ENCODE data around the gene SLC9A2. TPM values are rescaled to one million over a fixed set of nuclear protein-coding genes. Genes with fewer than 3 reads are reported as not detected.

Gene SLC9A2
- total and polyA plus RNA-seq, 10 of the 15 experiments (the other 5 are each of a cell fraction or from before 2014, with no cell fraction given): 0.13 to 1.2 (median 0.79) TPM

DNA sequence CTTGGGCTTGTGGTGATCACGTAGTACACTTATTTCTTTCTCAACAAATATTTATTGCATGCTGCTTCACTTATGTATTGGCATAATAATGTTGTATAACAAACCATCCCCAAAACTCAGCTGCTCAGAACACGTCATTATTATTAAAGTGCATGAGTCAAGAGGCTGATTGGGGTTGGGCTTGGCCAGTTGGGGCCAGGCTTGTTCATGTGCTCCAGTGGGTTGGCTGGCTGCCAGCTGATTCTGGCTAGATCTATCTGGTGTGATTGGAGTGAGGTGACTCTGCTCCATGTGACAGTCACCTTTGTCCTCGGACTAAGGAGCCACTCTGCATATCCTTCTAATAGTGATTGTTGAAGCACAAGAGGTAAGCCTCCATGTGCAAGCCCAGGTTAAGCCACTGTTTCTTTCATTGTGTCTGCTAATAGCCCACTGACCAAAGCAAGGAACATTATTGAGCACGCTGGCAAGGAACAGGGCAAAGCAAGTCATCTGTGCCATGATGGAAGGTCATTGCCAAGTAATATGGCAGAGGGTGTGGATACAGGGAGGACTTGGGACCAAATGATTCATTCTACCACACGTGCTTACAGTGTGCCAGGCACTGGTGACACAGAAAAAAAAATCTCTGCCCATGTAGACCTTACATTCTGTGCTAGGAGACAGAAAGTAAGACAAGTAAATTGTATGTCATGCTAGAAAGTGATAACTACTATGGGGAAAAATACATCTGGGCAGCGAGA lies 79.2 kb downstream of the SLC9A2 start:
- no peaks in the 10 kb centered on the region for H3K36me3 ChIP-seq (ENCODE audit: control insufficient read depth in 2 of 2, insufficient read depth in 2 of 2, low read length in 1 of 2)
- H3K4me2 ChIP-seq (ENCODE audit: control insufficient read depth, insufficient read depth): no peak overlapping the region
- no peaks in the 10 kb centered on the region for H3K79me2 ChIP-seq (ENCODE audit: control insufficient read depth, insufficient read depth, low read length)
- DNase-seq (ENCODE audit: low read depth, low spot score): no peak
- RAD21 ChIA-PET (ENCODE audit: unreplicated experiment): no interaction called here
- no peaks in the 10 kb centered on the region for H3K9me3 ChIP-seq (replicated peaks; ENCODE audit: control insufficient read depth, insufficient read depth, low read length)
- no peak; the same call in 2 of the 3 replicates for ATAC-seq
- no peak overlapping the region for H3K27ac ChIP-seq (ENCODE audit: control insufficient read depth, insufficient read depth)
- H3K4me3 ChIP-seq: no peak overlapping the region
- POLR2A ChIA-PET: no interaction called here
- intact Hi-C loops (cut with micrococcal nuclease; ENCODE audit: unreplicated experiment): no loop called here
- no peak overlapping the region for H2AFZ ChIP-seq (ENCODE audit: control insufficient read depth, low read depth, low read length)
- BruUV-seq (replicated peaks): no TSS peak
- H3K9ac ChIP-seq (ENCODE audit: control insufficient read depth, insufficient read depth, low read length): no peak overlapping the region
- H3K4me1 ChIP-seq (ENCODE audit: control insufficient read depth, insufficient read depth, low read length): no peaks in the 10 kb centered on the region
- WGBS (ENCODE audit: insufficient coverage, insufficient replicate concordance, low lambda C conversion rate, missing lambda C conversion rate): 11% methylated on average over 6 of the region's 6 CpGs
- TF ChIP-seq USF2 (IDR thresholded peaks at IDR 0.05; ENCODE audit: borderline replicate concordance, low read depth, low read length) (no peak), MTA2 (IDR thresholded peaks at IDR 0.05; ENCODE audit: low read depth) (no peak), EGR1 (IDR thresholded peaks at IDR 0.05; ENCODE audit: borderline replicate concordance in 1 of 2, low read depth in 2 of 2, low read length in 2 of 2) (no peak), TCF12 (IDR thresholded peaks at IDR 0.05; ENCODE audit: low read depth, low read length) (no peak), NKRF (conservative IDR thresholded peaks at IDR 0.05) (no peak), MTA3 (IDR thresholded peaks at IDR 0.05; ENCODE audit: borderline replicate concordance, low read length) (no peak), ZBTB33 (IDR thresholded peaks at IDR 0.05) (no peak)
- TF ChIP-seq, protein P1, sequence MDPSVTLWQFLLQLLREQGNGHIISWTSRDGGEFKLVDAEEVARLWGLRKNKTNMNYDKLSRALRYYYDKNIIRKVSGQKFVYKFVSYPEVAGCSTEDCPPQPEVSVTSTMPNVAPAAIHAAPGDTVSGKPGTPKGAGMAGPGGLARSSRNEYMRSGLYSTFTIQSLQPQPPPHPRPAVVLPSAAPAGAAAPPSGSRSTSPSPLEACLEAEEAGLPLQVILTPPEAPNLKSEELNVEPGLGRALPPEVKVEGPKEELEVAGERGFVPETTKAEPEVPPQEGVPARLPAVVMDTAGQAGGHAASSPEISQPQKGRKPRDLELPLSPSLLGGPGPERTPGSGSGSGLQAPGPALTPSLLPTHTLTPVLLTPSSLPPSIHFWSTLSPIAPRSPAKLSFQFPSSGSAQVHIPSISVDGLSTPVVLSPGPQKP (IDR thresholded peaks at IDR 0.05; ENCODE audit: low read depth, low read length): no peak
- TF ChIP-seq, protein P2, sequence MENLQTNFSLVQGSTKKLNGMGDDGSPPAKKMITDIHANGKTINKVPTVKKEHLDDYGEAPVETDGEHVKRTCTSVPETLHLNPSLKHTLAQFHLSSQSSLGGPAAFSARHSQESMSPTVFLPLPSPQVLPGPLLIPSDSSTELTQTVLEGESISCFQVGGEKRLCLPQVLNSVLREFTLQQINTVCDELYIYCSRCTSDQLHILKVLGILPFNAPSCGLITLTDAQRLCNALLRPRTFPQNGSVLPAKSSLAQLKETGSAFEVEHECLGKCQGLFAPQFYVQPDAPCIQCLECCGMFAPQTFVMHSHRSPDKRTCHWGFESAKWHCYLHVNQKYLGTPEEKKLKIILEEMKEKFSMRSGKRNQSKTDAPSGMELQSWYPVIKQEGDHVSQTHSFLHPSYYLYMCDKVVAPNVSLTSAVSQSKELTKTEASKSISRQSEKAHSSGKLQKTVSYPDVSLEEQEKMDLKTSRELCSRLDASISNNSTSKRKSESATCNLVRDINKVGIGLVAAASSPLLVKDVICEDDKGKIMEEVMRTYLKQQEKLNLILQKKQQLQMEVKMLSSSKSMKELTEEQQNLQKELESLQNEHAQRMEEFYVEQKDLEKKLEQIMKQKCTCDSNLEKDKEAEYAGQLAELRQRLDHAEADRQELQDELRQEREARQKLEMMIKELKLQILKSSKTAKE (IDR thresholded peaks at IDR 0.05; ENCODE audit: low read depth, poor library complexity, severe bottlenecking): no peak
- TF ChIP-seq, protein P3, sequence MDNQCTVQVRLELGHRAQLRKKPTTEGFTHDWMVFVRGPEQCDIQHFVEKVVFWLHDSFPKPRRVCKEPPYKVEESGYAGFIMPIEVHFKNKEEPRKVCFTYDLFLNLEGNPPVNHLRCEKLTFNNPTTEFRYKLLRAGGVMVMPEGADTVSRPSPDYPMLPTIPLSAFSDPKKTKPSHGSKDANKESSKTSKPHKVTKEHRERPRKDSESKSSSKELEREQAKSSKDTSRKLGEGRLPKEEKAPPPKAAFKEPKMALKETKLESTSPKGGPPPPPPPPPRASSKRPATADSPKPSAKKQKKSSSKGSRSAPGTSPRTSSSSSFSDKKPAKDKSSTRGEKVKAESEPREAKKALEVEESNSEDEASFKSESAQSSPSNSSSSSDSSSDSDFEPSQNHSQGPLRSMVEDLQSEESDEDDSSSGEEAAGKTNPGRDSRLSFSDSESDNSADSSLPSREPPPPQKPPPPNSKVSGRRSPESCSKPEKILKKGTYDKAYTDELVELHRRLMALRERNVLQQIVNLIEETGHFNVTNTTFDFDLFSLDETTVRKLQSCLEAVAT (IDR thresholded peaks at IDR 0.05): no peak
- no peaks in the 10 kb centered on the region for H4K20me1 ChIP-seq (ENCODE audit: control insufficient read depth, insufficient read depth)
- in situ Hi-C loops (cut with MboI): no loop called here
- SMC1A ChIA-PET (ENCODE audit: uncharacterized antibody, unreplicated experiment): no interaction called here
- FAIRE-seq: no peak
- no peaks in the 10 kb centered on the region for H3K27me3 ChIP-seq (replicated peaks in 1 of 2; ENCODE audit: control insufficient read depth in 2 of 2, insufficient read depth in 2 of 2, low read length in 1 of 2)
- CTCF ChIA-PET: interaction anchor here (1.3 kb wide), 1 partner anchor 55 kb away, joined by 3 read pairs; no protein-coding TSS in a partner anchor

Data from GM12878 (cell line).